ENCODE results near the gene SLC22A12. TPM values are rescaled to one million over a fixed set of nuclear protein-coding genes. Genes with fewer than 3 reads are reported as not detected.

Gene SLC22A12
- total and polyA plus RNA-seq, 2 of the 8 experiments (the other 6 are each of a cell fraction or from before 2014, with no cell fraction given) = not detected

DNA sequence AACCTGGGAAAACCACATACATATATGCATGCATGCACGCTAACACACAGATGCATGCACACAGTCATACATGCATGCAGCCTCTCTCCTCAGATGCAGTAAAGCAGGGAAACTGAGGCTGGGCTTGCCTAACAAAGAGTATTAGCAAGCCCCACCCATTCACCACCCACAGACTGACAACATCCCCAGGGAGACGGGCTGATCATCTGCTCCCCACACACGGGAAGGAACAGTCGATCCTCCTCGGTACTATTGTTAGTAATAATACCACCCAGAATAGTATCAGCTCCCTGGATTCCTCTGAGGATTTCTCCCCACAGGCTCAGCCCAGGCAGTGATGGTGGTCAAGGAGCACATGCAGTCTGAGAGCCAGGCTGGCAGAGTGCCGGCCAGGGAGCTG lies 41.2 kb downstream of the SLC22A12 start:
- TF ChIP-seq SIRT6 (IDR thresholded peaks at IDR 0.05; ENCODE audit: low read length) (no peak), RFX5 (IDR thresholded peaks at IDR 0.05; ENCODE audit: borderline replicate concordance, low read depth, low read length) (no peak), PHF8 (conservative IDR thresholded peaks at IDR 0.05; ENCODE audit: low read depth, low read length) (no peak), CTBP2 (IDR thresholded peaks at IDR 0.05; ENCODE audit: borderline replicate concordance, insufficient read depth, insufficient read length, low read length) (no peak), EZH2 (IDR thresholded peaks at IDR 0.05; ENCODE audit: low read depth, low read length, severe bottlenecking) (no peak), CREB1 (IDR thresholded peaks at IDR 0.05) (no peak), SUZ12 (IDR thresholded peaks at IDR 0.05; ENCODE audit: low read length) (no peak), CHD2 (IDR thresholded peaks at IDR 0.05; ENCODE audit: low read length) (no peak), GABPA (IDR thresholded peaks at IDR 0.05; ENCODE audit: borderline replicate concordance, insufficient read depth, low read length) (no peak)
- H3K23ac ChIP-seq (ENCODE audit: insufficient read length) = no peak overlapping the region
- H3K23me2 ChIP-seq (ENCODE audit: low read depth, low read length) = 0 out of 2 replicates have a peak, but pooled peaks cover 3% of the 10 kb centered on the region
- no peak overlapping the region for H2AFZ ChIP-seq (ENCODE audit: low read length)
- H4K20me1 ChIP-seq (replicated peaks in 1 of 2; ENCODE audit: control insufficient read depth in 1 of 2, insufficient read depth in 2 of 2, low read length in 2 of 2) = peaks cover 0 to 7% of the 10 kb centered on the region in 2 experiments
- no peak overlapping the region for H3K4ac ChIP-seq (replicated peaks; ENCODE audit: insufficient read length, low read depth, low read length)
- no peak overlapping the region for H2BK5ac ChIP-seq (ENCODE audit: low read depth, low read length)
- H2BK20ac ChIP-seq (ENCODE audit: low read length) = no peak overlapping the region
- no peak overlapping the region for H4K91ac ChIP-seq (replicated peaks; ENCODE audit: insufficient read length, low read length)
- no peak overlapping the region for H2BK120ac ChIP-seq (replicated peaks; ENCODE audit: low read depth, low read length)
- no peak overlapping the region for H4K8ac ChIP-seq (ENCODE audit: extremely low read depth, insufficient read depth, low read length)
- H3K27ac ChIP-seq (ENCODE audit: low read depth, low read length) = no peak overlapping the region
- peaks cover 0 to 4% of the 10 kb centered on the region in 2 experiments; a peak in 1 of 4 replicates for H3K9me3 ChIP-seq (ENCODE audit: insufficient read depth in 2 of 2, low read depth in 1 of 2, low read length in 1 of 2)
- peaks cover 0 to 16% (median 10%) of the 10 kb centered on the region in 4 experiments; a peak in 6 of 7 replicates for H3K4me1 ChIP-seq (replicated peaks in 1 of 4; ENCODE audit: control insufficient read depth in 3 of 4, insufficient read depth in 4 of 4, low read length in 3 of 4)
- no peak overlapping the region for H2BK15ac ChIP-seq (ENCODE audit: low read length)
- no peak for DNase-seq (ENCODE audit: low read depth in 1 of 2, low spot score in 2 of 2)
- no peak overlapping the region for H2BK12ac ChIP-seq (ENCODE audit: low read depth, low read length)
- ChIA-PET POLR2A (ENCODE audit: partially characterized antibody) (interaction anchor here (1.2 to 1.9 kb wide), 2 partner anchors 10 to 12 kb away, joined by 4 to 5 read pairs; no protein-coding TSS in a partner anchor), CTCF (ENCODE audit: partially characterized antibody) (interaction anchor here (1.3 to 12.7 kb wide), 6 partner anchors 10 to 183 kb away, joined by 3 to 188 read pairs (median 10); no protein-coding TSS in a partner anchor)
- no peaks in the 10 kb centered on the region for H3K36me3 ChIP-seq (ENCODE audit: control insufficient read depth in 2 of 4, insufficient read depth in 4 of 4, low read length in 3 of 4)
- H3K27me3 ChIP-seq (replicated peaks in 1 of 4; ENCODE audit: control insufficient read depth in 3 of 4, extremely low read depth in 1 of 4, insufficient read depth in 3 of 4, low read length in 3 of 4) = peaks cover 0 to 23% (median 12%) of the 10 kb centered on the region in 4 experiments; a peak in 5 of 7 replicates
- H3K79me2 ChIP-seq (ENCODE audit: control insufficient read depth in 1 of 2, insufficient read depth in 2 of 2, low read length in 2 of 2) = no peaks in the 10 kb centered on the region
- no peak overlapping the region for H3K4me3 ChIP-seq (ENCODE audit: extremely low read depth in 1 of 4, insufficient read depth in 2 of 4, low read depth in 3 of 4, low read length in 4 of 4)
- no peak for FAIRE-seq
- 94% methylated on average over 6 of the region's 6 CpGs; no CpG with 5 or more reads in 1 of the 2 experiments for WGBS, 2 experiments (ENCODE audit: extremely low coverage in 1 of 2, insufficient coverage in 1 of 2, insufficient read length in 1 of 2, insufficient replicate concordance in 2 of 2, low coverage in 1 of 2, low lambda C conversion rate in 2 of 2, missing lambda C conversion rate in 1 of 2)
- H3K14ac ChIP-seq (ENCODE audit: insufficient read length) = no peak overlapping the region
- no peak overlapping the region for H3K56ac ChIP-seq (replicated peaks; ENCODE audit: insufficient read length, low read depth, low read length)
- H3K4me2 ChIP-seq (ENCODE audit: insufficient read depth in 1 of 2, low read depth in 2 of 2, low read length in 2 of 2) = no peak overlapping the region
- no peak overlapping the region for H2AK5ac ChIP-seq (ENCODE audit: low read depth, low read length)
- no peaks in the 10 kb centered on the region for H3K79me1 ChIP-seq (ENCODE audit: low read depth, low read length)
- H3K9ac ChIP-seq (replicated peaks in 1 of 4; ENCODE audit: extremely low read depth in 1 of 4, low read depth in 3 of 4, low read length in 3 of 4) = no peak overlapping the region
- no peak overlapping the region for H3K18ac ChIP-seq (ENCODE audit: extremely low read depth, low read length)
- no peak overlapping the region for H4K5ac ChIP-seq (ENCODE audit: insufficient read length, low read depth, low read length)

Measured in H1 (cell line).